PC-3 (cell line): ENCODE results near the gene FBXW5. TPM values are rescaled to one million over a fixed set of nuclear protein-coding genes. Genes with fewer than 3 reads are reported as not detected.

Source experiments
- ATAC-seq: fragments of 200-7000 bp; cut with Tn5 transposase; 2 replicates; pipeline ENCODE4 v1.9.1; 2020; ENCODE audit warnings: mild to moderate bottlenecking, moderate library complexity
- BruUV-seq: library from RNA; stranded (reverse); fragments of 400-500 nt; replicated peaks from 2 replicates; lab custom pipeline; 2021; lab: Mats Ljungman, UMichigan
- CTCF ChIA-PET: fragments of 300-600 bp; sonication (Branson Sonifier 250); formaldehyde crosslinking; loops from one replicate; lab custom pipeline; 2022; ENCODE audit warnings: antibody characterized with exemption; lab: Charles Lee
- POLR2A ChIA-PET: fragments of 300-600 bp; sonication (Branson Sonifier 250); formaldehyde crosslinking; loops from one replicate; lab custom pipeline; 2022; ENCODE audit warnings: antibody characterized with exemption; ENCODE audit not compliant: unreplicated experiment; lab: Charles Lee
- DNase-seq: peaks from one replicate; pipeline ENCODE4 v3.0.0-alpha.2; 2015
- H2AFZ ChIP-seq: fragments of 300-600 bp; sonication (generic); 2 replicates; pipeline ENCODE4 v1.6.0; 2016; ENCODE audit warnings: antibody characterized with exemption, low read length
- H3F3A ChIP-seq: fragments of 300-600 bp; sonication (generic); one replicate; pipeline ENCODE4 v1.6.0; 2017; ENCODE audit warnings: antibody characterized with exemption, low read length, control low read depth, mild to moderate bottlenecking; ENCODE audit not compliant: unreplicated experiment
- H3K27ac ChIP-seq: fragments of 300-600 bp; sonication (generic); 2 replicates; pipeline ENCODE4 v1.5.1; 2016; ENCODE audit warnings: mild to moderate bottlenecking, low read length
- H3K27me3 ChIP-seq: fragments of 300-600 bp; sonication (generic); 2 replicates; pipeline ENCODE4 v1.6.1; 2016; ENCODE audit warnings: low read length, mixed read lengths
- H3K36me3 ChIP-seq: fragments of 300-600 bp; sonication (generic); 2 replicates; pipeline ENCODE4 v1.6.1; 2016; ENCODE audit warnings: low read depth, mixed run types, low read length, mixed read lengths
- H3K4me1 ChIP-seq: fragments of 300-600 bp; sonication (generic); 2 replicates; pipeline ENCODE4 v1.5.1; 2016; ENCODE audit warnings: low read length; ENCODE audit not compliant: insufficient read depth
- H3K4me2 ChIP-seq: fragments of 300-600 bp; sonication (generic); 2 replicates; pipeline ENCODE4 v1.6.0; 2016; ENCODE audit warnings: low read length
- H3K4me3 ChIP-seq: fragments of 300-600 bp; sonication (generic); 2 replicates; pipeline ENCODE4 v1.5.1; 2016; ENCODE audit warnings: mild to moderate bottlenecking, low read length, mixed read lengths
- H3K79me2 ChIP-seq: fragments of 300-600 bp; sonication (generic); 2 replicates; pipeline ENCODE4 v1.6.1; 2017; ENCODE audit warnings: low read length, mixed read lengths
- H3K9ac ChIP-seq: fragments of 300-600 bp; sonication (generic); 2 replicates; pipeline ENCODE4 v1.6.0; 2016; ENCODE audit warnings: mild to moderate bottlenecking, low read length
- H3K9me2 ChIP-seq: fragments of 300-600 bp; sonication (generic); replicated peaks from 2 replicates; pipeline ENCODE4 v1.6.1; 2016; ENCODE audit warnings: mixed run types, low read length, mixed read lengths
- H3K9me3 ChIP-seq: fragments of 300-600 bp; sonication (generic); 2 replicates; pipeline ENCODE4 v1.6.1; 2016; ENCODE audit warnings: low read length, mixed read lengths
- H4K20me1 ChIP-seq: fragments of 300-600 bp; sonication (generic); 2 replicates; pipeline ENCODE4 v1.6.1; 2016; ENCODE audit warnings: low read length, mixed read lengths
- CTCF ChIP-seq: fragments of 300-600 bp; sonication (generic); conservative IDR thresholded peaks from 2 replicates; pipeline ENCODE4 v1.5.1; 2017; ENCODE audit warnings: antibody characterized with exemption, low read depth, mild to moderate bottlenecking, low read length
- EZH2 ChIP-seq: fragments of 300-600 bp; sonication (generic); IDR thresholded peaks from one replicate; pipeline ENCODE4 v1.6.1; 2017; ENCODE audit warnings: antibody characterized with exemption, mild to moderate bottlenecking, low read length; ENCODE audit not compliant: unreplicated experiment
- EZH2phosphoT487 ChIP-seq: fragments of 300-600 bp; sonication (generic); IDR thresholded peaks from 2 replicates; pipeline ENCODE4 v1.6.1; 2018; ENCODE audit warnings: mild to moderate bottlenecking, antibody characterized with exemption, low read length, borderline replicate concordance
- intact Hi-C: fragments of 100-400 bp; cut with micrococcal nuclease; formaldehyde crosslinking; loops from 2 replicates; pipeline ENCODE4 v1.9.0; 2023
- total RNA-seq: library from RNA; depleted of rRNA; stranded (reverse); fragments of >200 nt; gene quantifications from 2 replicates; pipeline ENCODE4 v1.2.3, GENCODE V29; 2014

The FBXW5 gene
- total RNA-seq, 1 experiment from 2014 or later = 138 TPM

GRCh38 chr9:136953771-136954269, 9.3 kb upstream of the FBXW5 start:
- no peaks in the 10 kb centered on the region for H3F3A ChIP-seq
- no peaks in the 10 kb centered on the region for H3K79me2 ChIP-seq
- H4K20me1 ChIP-seq = no peaks in the 10 kb centered on the region
- H3K4me2 ChIP-seq = no peak overlapping the region
- TF ChIP-seq CTCF = no peak
- no peak for TF ChIP-seq EZH2phosphoT487
- TF ChIP-seq EZH2 = no peak
- no peaks in the 10 kb centered on the region for H3K9me3 ChIP-seq
- POLR2A ChIA-PET = no interaction called here
- no peak overlapping the region for H2AFZ ChIP-seq
- no peak overlapping the region for H3K9ac ChIP-seq
- no peak overlapping the region for H3K27ac ChIP-seq
- CTCF ChIA-PET = no interaction called here
- BruUV-seq = no TSS peak
- no peak overlapping the region for H3K4me3 ChIP-seq
- H3K4me1 ChIP-seq = peaks cover 11% of the 10 kb centered on the region
- no peaks in the 10 kb centered on the region for H3K36me3 ChIP-seq
- H3K9me2 ChIP-seq = no peaks in the 10 kb centered on the region
- H3K27me3 ChIP-seq = no peaks in the 10 kb centered on the region
- DNase-seq = no peak
- intact Hi-C loops = no loop called here
- no peak for ATAC-seq

- H3K9me2 ChIP-seq = no peaks in the 10 kb centered on the region
- H3K9me3 ChIP-seq = no peaks in the 10 kb centered on the region
- no peak overlapping the region for H3K9ac ChIP-seq
- CTCF ChIA-PET = no interaction called here
- TF ChIP-seq EZH2phosphoT487 (no peak), EZH2 (no peak), CTCF (no peak)
- H3K4me3 ChIP-seq = no peak overlapping the region
- no peaks in the 10 kb centered on the region for H3K27me3 ChIP-seq
- no peak overlapping the region for H2AFZ ChIP-seq
- H3F3A ChIP-seq = no peaks in the 10 kb centered on the region
- ATAC-seq (no peak), DNase-seq (no peak)
- H4K20me1 ChIP-seq = no peaks in the 10 kb centered on the region
- BruUV-seq = no TSS peak
- no peaks in the 10 kb centered on the region for H3K79me2 ChIP-seq
- intact Hi-C loops = no loop called here
- no peak overlapping the region for H3K4me2 ChIP-seq
- no peaks in the 10 kb centered on the region for H3K36me3 ChIP-seq
- POLR2A ChIA-PET = no interaction called here
- no peak overlapping the region for H3K27ac ChIP-seq
- peaks cover 13% of the 10 kb centered on the region for H3K4me1 ChIP-seq
Measured at GRCh38 chr9:136952876-136953770, 8.6 kb upstream of the FBXW5 start.

- POLR2A ChIA-PET = no interaction called here
- BruUV-seq = no TSS peak
Measured at GRCh38 chr9:136952321-136952850, 7.8 kb upstream of the FBXW5 start.

More at GRCh38 chr9:136952321-136952850, 7.8 kb upstream of the FBXW5 start:
- ATAC-seq (no peak), DNase-seq (no peak)
- no peak for TF ChIP-seq CTCF
- TF ChIP-seq EZH2phosphoT487 = no peak
- TF ChIP-seq EZH2 = no peak
- Histone ChIP-seq H3K27ac (no peak overlapping the region), H3F3A (no peaks in the 10 kb centered on the region), H2AFZ (no peak overlapping the region), H3K4me1 (peaks cover 16% of the 10 kb centered on the region), H4K20me1 (no peaks in the 10 kb centered on the region), H3K4me2 (no peak overlapping the region), H3K4me3 (no peak overlapping the region), H3K9me3 (no peaks in the 10 kb centered on the region), H3K9ac (no peak overlapping the region), H3K27me3 (no peaks in the 10 kb centered on the region), H3K36me3 (no peaks in the 10 kb centered on the region), H3K79me2 (no peaks in the 10 kb centered on the region), H3K9me2 (no peaks in the 10 kb centered on the region)
- CTCF ChIA-PET = no interaction called here
- intact Hi-C loops = no loop called here
